Liver (tissue), 9 donors: ENCODE results near the gene PPP2R3B. TPM values are rescaled to one million over a fixed set of nuclear protein-coding genes. Genes with fewer than 3 reads are reported as not detected.

Experiments
- DNase-seq: peaks from one replicate; pipeline ENCODE4 v3.0.0-alpha.2; 2017; ENCODE audit warnings: low spot score
- H3K27ac ChIP-seq, 2 donors: one replicate each; pipeline ENCODE4 v1.7.0; 2013; ENCODE audit warnings: inconsistent platforms in 2 of 2, low read length in 2 of 2, control low read depth in 1 of 2, low read depth in 1 of 2, mild to moderate bottlenecking in 1 of 2
- H3K27me3 ChIP-seq, 4 donors: one replicate each; pipeline versions ENCODE4 v1.6.1 to v1.7.0; 2013; ENCODE audit warnings: low read length in 3 of 4, inconsistent platforms in 1 of 4, mild to moderate bottlenecking in 1 of 4, moderate library complexity in 1 of 4; ENCODE audit not compliant: control insufficient read depth in 4 of 4, insufficient read depth in 4 of 4
- H3K36me3 ChIP-seq, 4 donors: one replicate each; pipeline versions ENCODE4 v1.6.1 to v1.7.0; 2013; ENCODE audit warnings: low read length in 3 of 4, mild to moderate bottlenecking in 3 of 4, low read depth in 1 of 4, moderate library complexity in 1 of 4; ENCODE audit not compliant: control insufficient read depth in 4 of 4, insufficient read depth in 3 of 4
- H3K4me1 ChIP-seq, 4 donors: one replicate each; pipeline versions ENCODE4 v1.6.1 to v1.7.0; 2013; ENCODE audit warnings: low read length in 3 of 4, mild to moderate bottlenecking in 3 of 4, moderate library complexity in 1 of 4; ENCODE audit not compliant: control insufficient read depth in 4 of 4, insufficient read depth in 4 of 4
- H3K4me3 ChIP-seq, 3 donors: one replicate each; pipeline versions ENCODE4 v1.6.1 to v1.7.0; 2013; ENCODE audit warnings: low read length in 3 of 3, control low read depth in 1 of 3, low read depth in 1 of 3, mild to moderate bottlenecking in 1 of 3
- H3K9ac ChIP-seq, 2 donors: one replicate each; pipeline ENCODE4 v1.7.0; 2013; ENCODE audit warnings: low read length in 2 of 2, mild to moderate bottlenecking in 2 of 2, moderate library complexity in 2 of 2, control low read depth in 1 of 2, low read depth in 1 of 2
- H3K9me3 ChIP-seq, 4 donors: one replicate each; pipeline versions ENCODE4 v1.6.1 to v1.7.0; 2013; ENCODE audit warnings: low read length in 3 of 4; ENCODE audit not compliant: control insufficient read depth in 4 of 4
- CTCF ChIP-seq: fragments of 150-350 bp; IDR thresholded peaks from 2 replicates; pipeline ENCODE4 v1.5.1; 2017; ENCODE audit warnings: improper control_type of control experiment, low read depth, low read length; ENCODE audit not compliant: missing input control
- EGR1 ChIP-seq, 2 donors: IDR thresholded peaks; 2 replicates each; pipeline ENCODE4 v1.6.1; 2016 to 2018; ENCODE audit warnings: antibody characterized with exemption in 2 of 2, low read depth in 2 of 2
- FOXA1 ChIP-seq: IDR thresholded peaks from 2 replicates; pipeline ENCODE4 v1.6.1; 2016; ENCODE audit warnings: antibody characterized with exemption
- FOXA2 ChIP-seq: IDR thresholded peaks from 2 replicates; pipeline ENCODE4 v1.6.1; 2016; ENCODE audit warnings: antibody characterized with exemption
- GABPA ChIP-seq, 2 donors: IDR thresholded peaks in 1 of 2; conservative IDR thresholded peaks in 1 of 2; 2 replicates each; pipeline ENCODE4 v1.6.1; 2016; ENCODE audit warnings: antibody characterized with exemption in 2 of 2, mild to moderate bottlenecking in 1 of 2, moderate library complexity in 1 of 2
- HNF4A ChIP-seq, 2 donors: conservative IDR thresholded peaks; 2 replicates each; pipeline ENCODE4 v1.6.1; 2016; ENCODE audit warnings: antibody characterized with exemption in 2 of 2, mild to moderate bottlenecking in 2 of 2
- HNF4G ChIP-seq: IDR thresholded peaks from 2 replicates; pipeline ENCODE4 v1.6.1; 2016; ENCODE audit warnings: antibody characterized with exemption
- JUND ChIP-seq, 2 donors: IDR thresholded peaks; 2 replicates each; pipeline ENCODE4 v1.6.1; 2016; ENCODE audit warnings: antibody characterized with exemption in 2 of 2
- MAX ChIP-seq: IDR thresholded peaks from 2 replicates; pipeline ENCODE4 v1.6.1; 2016; ENCODE audit warnings: antibody characterized with exemption
- NR2F2 ChIP-seq: IDR thresholded peaks from 2 replicates; pipeline ENCODE4 v1.6.1; 2016; ENCODE audit warnings: antibody characterized with exemption
- RAD21 ChIP-seq, 2 donors: IDR thresholded peaks; 2 replicates each; pipeline ENCODE4 v1.6.1; 2016; ENCODE audit warnings: antibody characterized with exemption in 2 of 2, mild to moderate bottlenecking in 2 of 2
- SP1 ChIP-seq: IDR thresholded peaks from 2 replicates; pipeline ENCODE4 v1.6.1; 2018; ENCODE audit warnings: antibody characterized with exemption, mild to moderate bottlenecking
- TAF1 ChIP-seq: conservative IDR thresholded peaks from 2 replicates; pipeline ENCODE4 v1.6.1; 2016; ENCODE audit warnings: antibody characterized with exemption, mild to moderate bottlenecking
- YY1 ChIP-seq: IDR thresholded peaks from 2 replicates; pipeline ENCODE4 v1.6.1; 2016; ENCODE audit warnings: antibody characterized with exemption, mild to moderate bottlenecking
- ZBTB33 ChIP-seq: IDR thresholded peaks from 2 replicates; pipeline ENCODE4 v1.6.1; 2016; ENCODE audit warnings: antibody characterized with exemption
- WGBS: extraction: QIAGEN DNeasy Blood & Tissue Kit; methylation state at CpG from one replicate; pipeline ENCODE4 v1.1.7; 2013; 5-methylcytosine and 5-hydroxymethylcytosine counted together
- polyA plus RNA-seq, 2 donors: library from polyadenylated mRNA; stranded (reverse) in 1 of 2; unstranded in 1 of 2; fragments of 200-250 nt in 1 of 2; fragments of >200 nt in 1 of 2; fragmentation: Nextera tagmentation in 1 of 2; extraction: Ambion mirVana in 1 of 2; gene quantifications; one replicate each; pipeline versions ENCODE4 v1.2.1 to v1.2.3, GENCODE V29; 2013 to 2015
- total RNA-seq, 2 donors: library from RNA; depleted of rRNA; stranded (reverse); fragments of >200 nt; gene quantifications; one replicate each; pipeline ENCODE4 v1.2.3, GENCODE V29; 2014
- TF ChIP-seq, protein P1 (sequence below): IDR thresholded peaks from 2 replicates; pipeline ENCODE4 v1.6.1; 2016; ENCODE audit warnings: antibody characterized with exemption, mild to moderate bottlenecking
- TF ChIP-seq, protein P2 (sequence below): IDR thresholded peaks from 2 replicates; pipeline ENCODE4 v1.6.1; 2016; ENCODE audit warnings: antibody characterized with exemption
- donor health status: healthy.
- donor health status: healthy.
- donor health status: healthy.
- donor health status: healthy.
- donor health status: healthy.

PPP2R3B gene
- total and polyA plus RNA-seq, 4 donors, result 1.2 to 8.2 (median 4.3) TPM

GRCh38 chrX:387729-388128 is 1.0 kb upstream of the PPP2R3B start:
- H3K27ac ChIP-seq, result peak overlapping the region; percentile 91 to 100
- H3K9ac ChIP-seq, result peak overlapping the region; percentile 89 to 99
- no peaks in the 10 kb centered on the region for H3K36me3 ChIP-seq
- H3K27me3 ChIP-seq, result no peaks in the 10 kb centered on the region
- H3K4me3 ChIP-seq, result peak overlapping the region; percentile 46 to 64 (median 63)
- 63% methylated on average over 14 of the region's 14 CpGs for WGBS
- H3K4me1 ChIP-seq, result peaks cover 4 to 14% (median 11%) of the 10 kb centered on the region in 4 donors
- no peak for TF ChIP-seq HNF4G
- TF ChIP-seq, protein P1, sequence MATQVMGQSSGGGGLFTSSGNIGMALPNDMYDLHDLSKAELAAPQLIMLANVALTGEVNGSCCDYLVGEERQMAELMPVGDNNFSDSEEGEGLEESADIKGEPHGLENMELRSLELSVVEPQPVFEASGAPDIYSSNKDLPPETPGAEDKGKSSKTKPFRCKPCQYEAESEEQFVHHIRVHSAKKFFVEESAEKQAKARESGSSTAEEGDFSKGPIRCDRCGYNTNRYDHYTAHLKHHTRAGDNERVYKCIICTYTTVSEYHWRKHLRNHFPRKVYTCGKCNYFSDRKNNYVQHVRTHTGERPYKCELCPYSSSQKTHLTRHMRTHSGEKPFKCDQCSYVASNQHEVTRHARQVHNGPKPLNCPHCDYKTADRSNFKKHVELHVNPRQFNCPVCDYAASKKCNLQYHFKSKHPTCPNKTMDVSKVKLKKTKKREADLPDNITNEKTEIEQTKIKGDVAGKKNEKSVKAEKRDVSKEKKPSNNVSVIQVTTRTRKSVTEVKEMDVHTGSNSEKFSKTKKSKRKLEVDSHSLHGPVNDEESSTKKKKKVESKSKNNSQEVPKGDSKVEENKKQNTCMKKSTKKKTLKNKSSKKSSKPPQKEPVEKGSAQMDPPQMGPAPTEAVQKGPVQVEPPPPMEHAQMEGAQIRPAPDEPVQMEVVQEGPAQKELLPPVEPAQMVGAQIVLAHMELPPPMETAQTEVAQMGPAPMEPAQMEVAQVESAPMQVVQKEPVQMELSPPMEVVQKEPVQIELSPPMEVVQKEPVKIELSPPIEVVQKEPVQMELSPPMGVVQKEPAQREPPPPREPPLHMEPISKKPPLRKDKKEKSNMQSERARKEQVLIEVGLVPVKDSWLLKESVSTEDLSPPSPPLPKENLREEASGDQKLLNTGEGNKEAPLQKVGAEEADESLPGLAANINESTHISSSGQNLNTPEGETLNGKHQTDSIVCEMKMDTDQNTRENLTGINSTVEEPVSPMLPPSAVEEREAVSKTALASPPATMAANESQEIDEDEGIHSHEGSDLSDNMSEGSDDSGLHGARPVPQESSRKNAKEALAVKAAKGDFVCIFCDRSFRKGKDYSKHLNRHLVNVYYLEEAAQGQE, result no peak
- TF ChIP-seq EGR1 (IDR thresholded peaks at IDR 0.05; ENCODE audit: low read depth in 2 of 2), result no peak
- TF ChIP-seq FOXA2, result no peak
- TF ChIP-seq HNF4A (conservative IDR thresholded peaks at IDR 0.05), result no peak
- no peak for TF ChIP-seq TAF1
- TF ChIP-seq RAD21 (IDR thresholded peaks at IDR 0.05), result no peak
- TF ChIP-seq ZBTB33, result no peak
- TF ChIP-seq CTCF, result no peak
- TF ChIP-seq GABPA (IDR thresholded peaks at IDR 0.05 in 1 of 2, conservative IDR thresholded peaks at IDR 0.05 in 1 of 2), result no peak
- TF ChIP-seq NR2F2, result no peak
- TF ChIP-seq JUND (IDR thresholded peaks at IDR 0.05), result no peak
- TF ChIP-seq, protein P2, sequence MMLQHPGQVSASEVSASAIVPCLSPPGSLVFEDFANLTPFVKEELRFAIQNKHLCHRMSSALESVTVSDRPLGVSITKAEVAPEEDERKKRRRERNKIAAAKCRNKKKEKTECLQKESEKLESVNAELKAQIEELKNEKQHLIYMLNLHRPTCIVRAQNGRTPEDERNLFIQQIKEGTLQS, result no peak
- TF ChIP-seq SP1, result no peak
- no peak for TF ChIP-seq MAX
- TF ChIP-seq FOXA1, result no peak
- TF ChIP-seq YY1, result no peak
- no peaks in the 10 kb centered on the region for H3K9me3 ChIP-seq
- DNase-seq, result no peak
